Measurements from ENCODE around the gene ZNF527. TPM values are rescaled to one million over a fixed set of nuclear protein-coding genes. Genes with fewer than 3 reads are reported as not detected.

The ZNF527 gene
- total and polyA plus RNA-seq, 12 donors, result 1.8 to 11.4 (median 6.2) TPM

- WGBS, 4 donors, result 32 to 60% (median 51%) methylated on average over 1 of the region's 1 CpG
- peaks cover 0 to 10% of the 10 kb centered on the region in 2 donors for H3K36me3 ChIP-seq (replicated peaks in 1 of 2)
- peak overlapping the region in 1 of 5 donors; percentile 86 for H3K27ac ChIP-seq
- intact Hi-C loops (cut with DNase I), result no loop called here
- TF ChIP-seq POLR2A (IDR thresholded peaks at IDR 0.05) (no peak), CTCF (IDR thresholded peaks at IDR 0.05) (no peak)
- no peaks in the 10 kb centered on the region for H3K9me3 ChIP-seq (replicated peaks in 1 of 3)
- H3K4me1 ChIP-seq (replicated peaks in 1 of 2), result peaks cover 25 to 34% of the 10 kb centered on the region in 2 donors
- no peaks in the 10 kb centered on the region for H3K27me3 ChIP-seq
- peak overlapping the region in 1 of 4 donors; percentile 69 for H3K4me3 ChIP-seq
- no peak for DNase-seq
Measured at GRCh38 chr19:37333457-37333856, 37.4 kb upstream of the ZNF527 start.

DNA sequence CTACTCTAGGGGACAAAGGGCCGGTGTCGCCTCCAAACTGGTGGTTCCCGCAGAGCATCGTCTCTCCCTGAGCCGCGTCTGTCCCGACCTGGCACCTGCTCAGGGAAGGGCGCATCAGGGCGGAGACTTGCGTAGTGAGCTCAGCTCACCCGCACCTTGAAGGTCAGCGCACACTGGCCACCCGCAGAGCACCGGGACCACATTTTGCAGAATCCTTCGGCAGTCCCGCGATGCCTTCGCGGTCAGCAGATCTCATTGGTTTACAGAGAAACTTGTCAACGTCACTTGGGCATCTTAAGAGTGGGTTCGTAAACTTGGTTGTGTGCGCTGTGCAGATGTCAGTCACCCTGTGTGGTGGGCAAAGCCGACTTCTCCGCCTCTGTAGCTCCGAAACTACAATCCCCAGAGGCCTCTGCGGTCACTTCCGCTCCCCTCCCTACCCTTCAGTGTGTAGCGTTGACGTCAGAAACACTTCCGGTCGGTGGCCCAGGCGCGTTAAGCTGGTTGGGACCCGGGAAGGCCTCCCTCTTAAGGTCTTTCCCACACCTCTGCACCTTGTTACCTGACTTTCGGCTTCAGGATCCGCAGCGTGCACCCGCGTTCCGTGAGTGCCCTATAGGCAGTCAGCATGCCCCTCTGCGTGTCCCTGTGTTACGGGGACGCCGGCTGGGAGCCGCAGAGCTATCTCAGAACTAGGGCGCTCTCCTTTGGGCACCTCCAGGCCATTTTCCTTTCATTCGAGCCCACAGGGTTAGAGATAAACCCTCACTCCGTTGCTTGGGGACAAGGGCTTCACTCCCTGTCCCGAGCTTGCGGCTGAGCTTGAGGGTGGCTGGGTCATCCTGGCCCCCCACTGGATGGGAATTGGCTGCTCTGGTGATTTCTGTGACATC lies 36.5 kb upstream of the ZNF527 start:
- TF ChIP-seq POLR2A (IDR thresholded peaks at IDR 0.05) (peak; percentile 41 to 81), CTCF (IDR thresholded peaks at IDR 0.05) (no peak)
- H3K4me1 ChIP-seq (replicated peaks in 1 of 2), result peaks cover 29 to 39% of the 10 kb centered on the region in 2 donors
- no peaks in the 10 kb centered on the region for H3K9me3 ChIP-seq (replicated peaks in 1 of 3)
- DNase-seq, result peak; percentile 90 to 98 (median 94)
- peak overlapping the region; percentile 18 to 93 (median 65) for H3K4me3 ChIP-seq
- H3K36me3 ChIP-seq (replicated peaks in 1 of 2), result peaks cover 0 to under 1% of the 10 kb centered on the region in 2 donors
- intact Hi-C loops (cut with DNase I), result no loop called here
- H3K27ac ChIP-seq, result peak overlapping the region; percentile 72 to 90 (median 86)
- 6 to 9% (median 8%) methylated on average over 24 to 50 of the region's 50 CpGs for WGBS, 4 donors
- no peaks in the 10 kb centered on the region for H3K27me3 ChIP-seq

GRCh38 chr19:37342753-37343152 lies 28.1 kb upstream of the ZNF527 start:
- peaks cover 0 to 22% of the 10 kb centered on the region in 2 donors for H3K36me3 ChIP-seq (replicated peaks in 1 of 2)
- H3K4me1 ChIP-seq (replicated peaks in 1 of 2), result peaks cover 7 to 10% of the 10 kb centered on the region in 2 donors
- DNase-seq, result no peak
- peaks cover 0 to 4% (median 0%) of the 10 kb centered on the region in 3 donors for H3K9me3 ChIP-seq (replicated peaks in 1 of 3)
- H3K27ac ChIP-seq, result no peak overlapping the region
- 95 to 100% (median 99%) methylated on average over 5 of the region's 5 CpGs for WGBS, 4 donors
- no peaks in the 10 kb centered on the region for H3K27me3 ChIP-seq
- intact Hi-C loops (cut with DNase I), result no loop called here
- no peak overlapping the region for H3K4me3 ChIP-seq
- no peak for TF ChIP-seq POLR2A (IDR thresholded peaks at IDR 0.05)
- no peak for TF ChIP-seq CTCF (IDR thresholded peaks at IDR 0.05)

- peaks cover 0 to 40% of the 10 kb centered on the region in 2 donors for H3K36me3 ChIP-seq (replicated peaks in 1 of 2)
- H3K27me3 ChIP-seq, result no peaks in the 10 kb centered on the region
- no peak for DNase-seq
- WGBS, 4 donors, result 71 to 92% (median 85%) methylated on average over 6 of the region's 6 CpGs
- intact Hi-C loops (cut with DNase I), result no loop called here
- H3K27ac ChIP-seq, result peak overlapping the region in 1 of 5 donors; percentile 59
- H3K4me3 ChIP-seq, result no peak overlapping the region
- peaks cover 0 to 2% (median 0%) of the 10 kb centered on the region in 3 donors for H3K9me3 ChIP-seq (replicated peaks in 1 of 3)
- TF ChIP-seq CTCF (IDR thresholded peaks at IDR 0.05) (no peak), POLR2A (IDR thresholded peaks at IDR 0.05) (no peak)
- H3K4me1 ChIP-seq (replicated peaks in 1 of 2), result no peaks in the 10 kb centered on the region
Measured at GRCh38 chr19:37346091-37346490, 24.8 kb upstream of the ZNF527 start.
